Neural cell (in vitro differentiated cells): ENCODE data around the gene HJURP. TPM values are rescaled to one million over a fixed set of nuclear protein-coding genes. Genes with fewer than 3 reads are reported as not detected.

ENCODE experiments used
- H2AFZ ChIP-seq: fragments of 200-600, 300-800 bp; sonication (generic), shearing (Covaris generic); 2 replicates; pipeline ENCODE4 v1.6.0; 2014; ENCODE audit warnings: low read depth, mild to moderate bottlenecking, antibody characterized with exemption, low read length, moderate library complexity
- H3F3A ChIP-seq: fragments of 200-600 bp; shearing (Covaris generic); 2 replicates; pipeline ENCODE4 v1.6.1; 2016; ENCODE audit warnings: mild to moderate bottlenecking, moderate library complexity, mixed read lengths, antibody characterized with exemption, low read length; ENCODE audit not compliant: insufficient read depth, poor library complexity, severe bottlenecking
- H3K27ac ChIP-seq: fragments of 200-600, 300-800 bp; sonication (generic), shearing (Covaris generic); 2 replicates; pipeline ENCODE4 v1.5.1; 2014; ENCODE audit warnings: mild to moderate bottlenecking, low read length, moderate library complexity
- H3K27me3 ChIP-seq: fragments of 300-800, 200-600 bp; sonication (generic), shearing (Covaris generic); 2 replicates; pipeline ENCODE4 v1.6.0; 2014; ENCODE audit warnings: mild to moderate bottlenecking, low read depth, low read length, moderate library complexity; ENCODE audit not compliant: insufficient read depth
- H3K36me3 ChIP-seq: fragments of 300-800, 200-600 bp; sonication (generic), shearing (Covaris generic); 2 replicates; pipeline ENCODE4 v1.5.1; 2014; ENCODE audit warnings: mild to moderate bottlenecking, antibody characterized with exemption, low read length, moderate library complexity; ENCODE audit not compliant: insufficient read depth
- H3K4me2 ChIP-seq: fragments of 300-800, 200-600 bp; sonication (generic), shearing (Covaris generic); 2 replicates; pipeline ENCODE4 v1.6.0; 2014; ENCODE audit warnings: mild to moderate bottlenecking, low read length
- H3K4me3 ChIP-seq: fragments of 300-800, 200-600 bp; sonication (generic), shearing (Covaris generic); 2 replicates; pipeline ENCODE4 v1.5.1; 2014; ENCODE audit warnings: mild to moderate bottlenecking, low read length, moderate library complexity
- H3K79me2 ChIP-seq: fragments of 200-600 bp; shearing (Covaris generic); replicated peaks from 2 replicates; pipeline ENCODE4 v1.6.0; 2014; ENCODE audit warnings: mild to moderate bottlenecking, low read length, moderate library complexity; ENCODE audit not compliant: insufficient read depth
- H3K9ac ChIP-seq: fragments of 300-800, 200-600 bp; sonication (generic), shearing (Covaris generic); 2 replicates; pipeline ENCODE4 v1.6.1; 2016; ENCODE audit warnings: mild to moderate bottlenecking, low read length, mixed read lengths
- H3K9me2 ChIP-seq: fragments of 200-600 bp; shearing (Covaris generic); 2 replicates; pipeline ENCODE4 v1.6.1; 2016; ENCODE audit warnings: mild to moderate bottlenecking, low read length, mixed read lengths; ENCODE audit not compliant: insufficient read depth
- H3K9me3 ChIP-seq: fragments of 200-600, 300-800 bp; sonication (generic), shearing (Covaris generic); 2 replicates; pipeline ENCODE4 v1.6.1; 2016; ENCODE audit warnings: mild to moderate bottlenecking, mixed run types, low read length, moderate library complexity, mixed read lengths
- H4K20me1 ChIP-seq: fragments of 200-600 bp; shearing (Covaris generic); 2 replicates; pipeline ENCODE4 v1.6.1; 2016; ENCODE audit warnings: mild to moderate bottlenecking, mixed run types; ENCODE audit not compliant: insufficient read depth
- EP300 ChIP-seq: fragments of 450-650 bp; conservative IDR thresholded peaks from 2 replicates; pipeline ENCODE4 v1.6.1; 2014; ENCODE audit warnings: antibody characterized with exemption, mild to moderate bottlenecking, moderate library complexity; ENCODE audit not compliant: poor library complexity, severe bottlenecking
- EZH2 ChIP-seq: fragments of 200-600, 300-800 bp; shearing (Covaris generic), sonication (generic); IDR thresholded peaks from 2 replicates; pipeline ENCODE4 v1.6.1; 2014; ENCODE audit warnings: antibody characterized with exemption, low read length, borderline replicate concordance, mild to moderate bottlenecking; ENCODE audit not compliant: insufficient read depth, poor library complexity, severe bottlenecking
- MXI1 ChIP-seq: fragments of 450-650 bp; conservative IDR thresholded peaks from 2 replicates; pipeline ENCODE4 v1.6.1; 2014; ENCODE audit warnings: antibody characterized with exemption, mild to moderate bottlenecking; ENCODE audit not compliant: poor library complexity, severe bottlenecking
- POLR2AphosphoS5 ChIP-seq: IDR thresholded peaks from 2 replicates; pipeline ENCODE4 v1.6.1; 2012
- RAD21 ChIP-seq: fragments of 450-650 bp; conservative IDR thresholded peaks from 2 replicates; pipeline ENCODE4 v1.6.1; 2014; ENCODE audit warnings: antibody characterized with exemption, mild to moderate bottlenecking, moderate library complexity
- SMC3 ChIP-seq: fragments of 450-650 bp; conservative IDR thresholded peaks from 2 replicates; pipeline ENCODE4 v1.6.1; 2014; ENCODE audit warnings: antibody characterized with exemption, mild to moderate bottlenecking, moderate library complexity; ENCODE audit not compliant: poor library complexity
- TAF1 ChIP-seq: IDR thresholded peaks from 2 replicates; pipeline ENCODE4 v1.6.1; 2012; ENCODE audit warnings: low read depth
- polyA plus RNA-seq: library from polyadenylated mRNA; depleted of rRNA; stranded (reverse); fragments of >200 nt; gene quantifications from 2 replicates; pipeline ENCODE4 v1.2.3, GENCODE V29; 2014
- TF ChIP-seq, protein P1 (sequence below): IDR thresholded peaks from 2 replicates; pipeline ENCODE4 v1.6.1; 2012; ENCODE audit warnings: borderline replicate concordance
- TF ChIP-seq, protein P2 (sequence below): fragments of 450-650 bp; IDR thresholded peaks from 2 replicates; pipeline ENCODE4 v1.5.1; 2014; ENCODE audit warnings: antibody characterized with exemption, mild to moderate bottlenecking, moderate library complexity; ENCODE audit not compliant: poor library complexity, severe bottlenecking

Gene HJURP
- polyA plus RNA-seq, 1 donor from 2014 or later: 1.3 TPM

DNA sequence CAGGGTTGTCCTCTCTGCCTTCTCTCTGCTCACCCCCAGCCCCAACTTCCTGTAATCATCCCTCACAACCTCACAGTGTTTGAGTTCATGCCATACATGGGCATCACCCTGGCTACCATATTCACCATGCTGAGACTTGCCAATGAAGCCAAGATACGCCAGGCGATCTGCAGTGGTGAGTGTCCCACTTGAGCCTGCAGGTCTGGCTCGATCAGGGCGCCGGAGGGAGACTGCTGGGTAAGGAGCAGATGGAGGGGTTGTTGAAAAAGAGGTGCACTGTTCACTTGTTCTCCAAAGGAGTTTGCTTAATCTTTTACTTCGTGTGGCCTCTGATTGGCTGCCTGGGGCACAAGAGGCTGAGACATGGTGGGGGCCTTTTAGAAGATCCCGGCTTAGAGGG is 61.6 kb downstream of the HJURP start:
- no peak overlapping the region for H3K27ac ChIP-seq
- no peak overlapping the region for H3K4me2 ChIP-seq
- H3K9me3 ChIP-seq: no peaks in the 10 kb centered on the region
- H3K9ac ChIP-seq: no peak overlapping the region
- no peaks in the 10 kb centered on the region for H3K36me3 ChIP-seq
- H3F3A ChIP-seq: no peaks in the 10 kb centered on the region
- no peaks in the 10 kb centered on the region for H4K20me1 ChIP-seq
- no peak overlapping the region for H3K4me3 ChIP-seq
- TF ChIP-seq, protein P1, sequence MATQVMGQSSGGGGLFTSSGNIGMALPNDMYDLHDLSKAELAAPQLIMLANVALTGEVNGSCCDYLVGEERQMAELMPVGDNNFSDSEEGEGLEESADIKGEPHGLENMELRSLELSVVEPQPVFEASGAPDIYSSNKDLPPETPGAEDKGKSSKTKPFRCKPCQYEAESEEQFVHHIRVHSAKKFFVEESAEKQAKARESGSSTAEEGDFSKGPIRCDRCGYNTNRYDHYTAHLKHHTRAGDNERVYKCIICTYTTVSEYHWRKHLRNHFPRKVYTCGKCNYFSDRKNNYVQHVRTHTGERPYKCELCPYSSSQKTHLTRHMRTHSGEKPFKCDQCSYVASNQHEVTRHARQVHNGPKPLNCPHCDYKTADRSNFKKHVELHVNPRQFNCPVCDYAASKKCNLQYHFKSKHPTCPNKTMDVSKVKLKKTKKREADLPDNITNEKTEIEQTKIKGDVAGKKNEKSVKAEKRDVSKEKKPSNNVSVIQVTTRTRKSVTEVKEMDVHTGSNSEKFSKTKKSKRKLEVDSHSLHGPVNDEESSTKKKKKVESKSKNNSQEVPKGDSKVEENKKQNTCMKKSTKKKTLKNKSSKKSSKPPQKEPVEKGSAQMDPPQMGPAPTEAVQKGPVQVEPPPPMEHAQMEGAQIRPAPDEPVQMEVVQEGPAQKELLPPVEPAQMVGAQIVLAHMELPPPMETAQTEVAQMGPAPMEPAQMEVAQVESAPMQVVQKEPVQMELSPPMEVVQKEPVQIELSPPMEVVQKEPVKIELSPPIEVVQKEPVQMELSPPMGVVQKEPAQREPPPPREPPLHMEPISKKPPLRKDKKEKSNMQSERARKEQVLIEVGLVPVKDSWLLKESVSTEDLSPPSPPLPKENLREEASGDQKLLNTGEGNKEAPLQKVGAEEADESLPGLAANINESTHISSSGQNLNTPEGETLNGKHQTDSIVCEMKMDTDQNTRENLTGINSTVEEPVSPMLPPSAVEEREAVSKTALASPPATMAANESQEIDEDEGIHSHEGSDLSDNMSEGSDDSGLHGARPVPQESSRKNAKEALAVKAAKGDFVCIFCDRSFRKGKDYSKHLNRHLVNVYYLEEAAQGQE: no peak
- TF ChIP-seq EZH2 (no peak), SMC3 (no peak), EP300 (no peak), TAF1 (no peak), MXI1 (no peak), RAD21 (no peak), POLR2AphosphoS5 (no peak)
- TF ChIP-seq, protein P2, sequence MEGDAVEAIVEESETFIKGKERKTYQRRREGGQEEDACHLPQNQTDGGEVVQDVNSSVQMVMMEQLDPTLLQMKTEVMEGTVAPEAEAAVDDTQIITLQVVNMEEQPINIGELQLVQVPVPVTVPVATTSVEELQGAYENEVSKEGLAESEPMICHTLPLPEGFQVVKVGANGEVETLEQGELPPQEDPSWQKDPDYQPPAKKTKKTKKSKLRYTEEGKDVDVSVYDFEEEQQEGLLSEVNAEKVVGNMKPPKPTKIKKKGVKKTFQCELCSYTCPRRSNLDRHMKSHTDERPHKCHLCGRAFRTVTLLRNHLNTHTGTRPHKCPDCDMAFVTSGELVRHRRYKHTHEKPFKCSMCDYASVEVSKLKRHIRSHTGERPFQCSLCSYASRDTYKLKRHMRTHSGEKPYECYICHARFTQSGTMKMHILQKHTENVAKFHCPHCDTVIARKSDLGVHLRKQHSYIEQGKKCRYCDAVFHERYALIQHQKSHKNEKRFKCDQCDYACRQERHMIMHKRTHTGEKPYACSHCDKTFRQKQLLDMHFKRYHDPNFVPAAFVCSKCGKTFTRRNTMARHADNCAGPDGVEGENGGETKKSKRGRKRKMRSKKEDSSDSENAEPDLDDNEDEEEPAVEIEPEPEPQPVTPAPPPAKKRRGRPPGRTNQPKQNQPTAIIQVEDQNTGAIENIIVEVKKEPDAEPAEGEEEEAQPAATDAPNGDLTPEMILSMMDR: no peak
- no peaks in the 10 kb centered on the region for H3K27me3 ChIP-seq
- H2AFZ ChIP-seq: no peak overlapping the region
- no peaks in the 10 kb centered on the region for H3K9me2 ChIP-seq
- no peaks in the 10 kb centered on the region for H3K79me2 ChIP-seq

DNA sequence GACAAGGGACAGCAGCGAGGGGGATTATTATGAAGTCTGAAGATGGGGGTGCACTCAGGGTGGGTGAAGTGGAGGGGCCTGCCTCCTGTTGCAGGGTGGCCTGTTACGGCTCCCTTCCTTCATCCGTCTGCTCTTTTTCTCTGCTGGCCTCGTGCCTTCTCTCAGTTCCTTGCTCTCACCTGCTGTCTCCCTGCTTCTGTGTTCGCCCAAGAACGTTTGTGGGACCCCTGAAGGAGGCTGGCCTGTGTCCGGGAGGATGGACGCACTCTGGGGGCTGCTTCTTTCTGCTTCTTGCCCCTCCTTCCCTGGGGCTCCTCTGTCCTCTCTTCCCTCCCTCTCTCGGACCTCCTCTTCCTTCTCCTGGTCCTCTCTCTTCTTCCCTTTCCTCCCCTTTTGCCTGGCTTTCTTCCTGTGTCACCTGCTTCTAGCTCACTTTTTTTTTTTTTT is 62.4 kb downstream of the HJURP start:
- Histone ChIP-seq H3K27me3 (no peaks in the 10 kb centered on the region), H3F3A (no peaks in the 10 kb centered on the region), H2AFZ (no peak overlapping the region), H3K36me3 (no peaks in the 10 kb centered on the region), H3K79me2 (no peaks in the 10 kb centered on the region), H3K9me2 (no peaks in the 10 kb centered on the region), H3K4me2 (no peak overlapping the region), H3K27ac (no peak overlapping the region), H3K4me3 (no peak overlapping the region), H3K9ac (no peak overlapping the region), H3K9me3 (no peaks in the 10 kb centered on the region), H4K20me1 (no peaks in the 10 kb centered on the region)
- TF ChIP-seq TAF1 (no peak), RAD21 (no peak), SMC3 (no peak), EP300 (no peak), MXI1 (no peak), EZH2 (no peak)
- TF ChIP-seq, protein P1: no peak
- TF ChIP-seq, protein P2: no peak
